ENCODE results near the gene SLC12A2.

GRCh38 chr5:128126241-128126640 is 42.7 kb downstream of the SLC12A2 start:
- TF ChIP-seq CTCF (IDR thresholded peaks at IDR 0.05) (no peak), POLR2A (IDR thresholded peaks at IDR 0.05) (no peak)
